Loucy (cell line): ENCODE results near the gene IRAK4.

Source experiments
- CTCF ChIP-seq: fragments of 200-600 bp; sonication (generic); conservative IDR thresholded peaks from 2 replicates; pipeline ENCODE4 v1.5.1; 2014; ENCODE audit warnings: mild to moderate bottlenecking, antibody characterized with exemption, low read length
- EZH2phosphoT487 ChIP-seq: fragments of 200-600 bp; IDR thresholded peaks from 2 replicates; pipeline ENCODE4 v1.6.1; 2018; ENCODE audit warnings: antibody characterized with exemption, mild to moderate bottlenecking, moderate library complexity, borderline replicate concordance

GRCh38 chr12:43723134-43723533 lies 35.6 kb upstream of the IRAK4 start:
- TF ChIP-seq CTCF (no peak), EZH2phosphoT487 (no peak)
